ENCODE results near the gene RCAN1. TPM values are rescaled to one million over a fixed set of nuclear protein-coding genes. Genes with fewer than 3 reads are reported as not detected.

RCAN1 gene
- polyA plus RNA-seq, 2 of the 4 experiments (the other 2 are of a cell fraction) = 10.2 to 11.9 TPM

GRCh38 chr21:34526241-34526617 lies 88.7 kb downstream of the RCAN1 start:
- TF ChIP-seq PBX3 (IDR thresholded peaks at IDR 0.05) (no peak), TP53 (CRISPR knock-in tag; IDR thresholded peaks at IDR 0.05) (no peak), NFE2L2 (conservative IDR thresholded peaks at IDR 0.05; ENCODE audit: low read length) (no peak), MAZ (IDR thresholded peaks at IDR 0.05; ENCODE audit: borderline replicate concordance, low read depth, low read length) (no peak), TFCP2L1 (CRISPR knock-in tag; IDR thresholded peaks at IDR 0.05) (no peak), NPAS2 (CRISPR knock-in tag; IDR thresholded peaks at IDR 0.05; ENCODE audit: borderline replicate concordance) (no peak), USF2 (IDR thresholded peaks at IDR 0.05) (no peak), HMGXB4 (CRISPR knock-in tag; IDR thresholded peaks at IDR 0.05; ENCODE audit: borderline replicate concordance) (no peak), FOSB (CRISPR knock-in tag; IDR thresholded peaks at IDR 0.05) (no peak)
- H3K9me3 ChIP-seq = 0 out of 3 replicates have a peak, but pooled peaks cover 8% of the 10 kb centered on the region
- peak in 1 of 2 experiments; percentile 14; a peak in 2 of 6 replicates for ATAC-seq
- H3K27ac ChIP-seq = peak overlapping the region; percentile 85 to 89
- POLR2A ChIA-PET = interaction anchor here (0.8 to 1.3 kb wide), 4 partner anchors 9 to 77 kb away, joined by 3 to 6 read pairs (median 3); no protein-coding TSS in a partner anchor
- WGBS (ENCODE audit: missing lambda C conversion rate) = 3% methylated on average over 5 of the region's 5 CpGs
- FAIRE-seq = no peak
- CTCF ChIA-PET = interaction anchor here (0.7 to 3.3 kb wide), 4 partner anchors 16 to 77 kb away, joined by 3 to 15 read pairs (median 4); no protein-coding TSS in a partner anchor
- peak overlapping the region; percentile 49 for H3K4me3 ChIP-seq
- DNase-seq (ENCODE audit: low read depth in 1 of 2, low spot score in 1 of 2) = no peak
- H3K4me1 ChIP-seq = peaks cover 42% of the 10 kb centered on the region
- peak overlapping the region; percentile 83 for H3K4me2 ChIP-seq

- ChIA-PET CTCF (interaction anchor here (1.4 to 3.3 kb wide), 2 partner anchors 14 to 78 kb away, joined by 3 to 15 read pairs; no protein-coding TSS in a partner anchor), POLR2A (no interaction called here)
- no peak for DNase-seq (ENCODE audit: low read depth in 1 of 2, low spot score in 1 of 2)
These were observed 90.0 kb downstream of the RCAN1 start for GRCh38 chr21:34524646-34525601.

More at GRCh38 chr21:34524646-34525601, 90.0 kb downstream of the RCAN1 start:
- H3K4me2 ChIP-seq = peak overlapping the region; percentile 83
- H3K4me1 ChIP-seq = peaks cover 42% of the 10 kb centered on the region
- H3K9me3 ChIP-seq = 0 out of 3 replicates have a peak, but pooled peaks cover 8% of the 10 kb centered on the region
- TF ChIP-seq NR3C1 (IDR thresholded peaks at IDR 0.05) = no peak
- TF ChIP-seq NFE2L2 (conservative IDR thresholded peaks at IDR 0.05; ENCODE audit: low read length) = no peak
- no peak for TF ChIP-seq SMC3 (IDR thresholded peaks at IDR 0.05)
- TF ChIP-seq ATOH8 (CRISPR knock-in tag; IDR thresholded peaks at IDR 0.05; ENCODE audit: low read depth) = no peak
- TF ChIP-seq CTCF (IDR thresholded peaks at IDR 0.05) = no peak
- no peak for TF ChIP-seq BHLHE40 (IDR thresholded peaks at IDR 0.05; ENCODE audit: low read depth, low read length)
- no peak for TF ChIP-seq POLR2AphosphoS2 (conservative IDR thresholded peaks at IDR 0.05; ENCODE audit: low read length)
- no peak for TF ChIP-seq RAD21 (conservative IDR thresholded peaks at IDR 0.05 in 1 of 2, IDR thresholded peaks at IDR 0.05 in 1 of 2)
- TF ChIP-seq FOSL2 (IDR thresholded peaks at IDR 0.05) = no peak
- TF ChIP-seq FOSL2 (CRISPR knock-in tag; IDR thresholded peaks at IDR 0.05) = no peak
- no peak for TF ChIP-seq EHF (CRISPR knock-in tag; IDR thresholded peaks at IDR 0.05)
- TF ChIP-seq CHD4 (IDR thresholded peaks at IDR 0.05; ENCODE audit: borderline replicate concordance) = no peak
- TF ChIP-seq ELK1 (IDR thresholded peaks at IDR 0.05; ENCODE audit: low read depth, low read length) = no peak
- TF ChIP-seq E2F6 (IDR thresholded peaks at IDR 0.05; ENCODE audit: borderline replicate concordance, low read depth) = no peak
- no peak for FAIRE-seq
- H3K27ac ChIP-seq = peak overlapping the region; percentile 77 to 89
- ATAC-seq = no peak
- 77% methylated on average over 31 of the region's 31 CpGs for WGBS (ENCODE audit: missing lambda C conversion rate)
- peak overlapping the region; percentile 49; the same call in 2 of the 3 replicates for H3K4me3 ChIP-seq
